Spleen (tissue), 7 donors: Measurements from ENCODE around the gene CRPPA.

Experiments used
- CTCF ChIP-seq, 11 experiments: fragments of 200-600 bp in 7 of 11; fragments of 450-650 bp in 4 of 11; sonication (generic) in 4 of 11; IDR thresholded peaks in 8 of 11; conservative IDR thresholded peaks in 3 of 11; 1 replicate in 7 of 11; 2 replicates in 4 of 11; pipeline versions ENCODE4 v1.4.0 to v1.8.0; 2016 to 2021; ENCODE audit warnings: antibody characterized with exemption in 11 of 11, inconsistent platforms in 4 of 11, mild to moderate bottlenecking in 1 of 11
- POLR2A ChIP-seq, 3 donors: fragments of 450-650 bp; IDR thresholded peaks; one replicate each; pipeline ENCODE4 v1.5.1; 2017; ENCODE audit warnings: antibody characterized with exemption in 3 of 3, mild to moderate bottlenecking in 1 of 3
- POLR2AphosphoS5 ChIP-seq, 3 donors: sonication (generic); formaldehyde crosslinking; IDR thresholded peaks; one replicate each; pipeline ENCODE4 v1.5.1; 2017; ENCODE audit warnings: antibody characterized with exemption in 3 of 3
- donor health status: DM: no; HTN: no; CAD: no; lungs with moderate emphysema.
- donor health status: DM: no; HTN: no; CAD: no.
- donor health status: DM: no; HTN: no; CAD: no.

DNA sequence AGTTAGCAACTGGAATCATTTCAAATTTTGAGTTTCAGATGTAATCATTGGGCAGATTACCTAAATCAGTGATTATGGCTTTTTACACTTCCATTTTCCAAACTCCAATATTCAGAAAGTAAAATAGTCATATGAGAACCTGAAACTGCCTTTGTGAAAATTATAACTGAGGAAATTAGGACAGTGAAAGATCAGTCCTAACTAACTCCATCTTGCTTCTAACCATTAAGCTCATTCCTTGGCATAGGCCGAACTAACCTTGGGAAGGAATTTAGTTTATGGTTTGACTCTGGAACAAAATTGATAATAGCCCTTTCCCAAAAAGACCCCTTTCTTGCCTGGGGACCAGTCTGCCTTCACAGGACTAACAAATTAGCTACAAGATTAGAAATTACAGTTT is 2.2 kb downstream of the CRPPA start:
- no peak for TF ChIP-seq CTCF (IDR thresholded peaks at IDR 0.05 in 8 of 11, conservative IDR thresholded peaks at IDR 0.05 in 3 of 11)
- TF ChIP-seq POLR2A (IDR thresholded peaks at IDR 0.05), result no peak
- no peak for TF ChIP-seq POLR2AphosphoS5 (IDR thresholded peaks at IDR 0.05)
